Superior temporal gyrus (tissue), 1 donor: ENCODE data around the gene PDSS2.
A peak's percentile ranks its signal among the peaks of the same experiment; 100 is the strongest.
"Not testable (repeated sequence)": the region's sequence is repeated elsewhere in the genome, so short reads cannot be mapped to it uniquely, and the experiment has no call there.

ENCODE experiments used
- DNase-seq: peaks from one replicate; pipeline ENCODE4 v3.0.0-alpha.2; 2016; ENCODE audit errors: extremely low spot score

Gene PDSS2

DNA sequence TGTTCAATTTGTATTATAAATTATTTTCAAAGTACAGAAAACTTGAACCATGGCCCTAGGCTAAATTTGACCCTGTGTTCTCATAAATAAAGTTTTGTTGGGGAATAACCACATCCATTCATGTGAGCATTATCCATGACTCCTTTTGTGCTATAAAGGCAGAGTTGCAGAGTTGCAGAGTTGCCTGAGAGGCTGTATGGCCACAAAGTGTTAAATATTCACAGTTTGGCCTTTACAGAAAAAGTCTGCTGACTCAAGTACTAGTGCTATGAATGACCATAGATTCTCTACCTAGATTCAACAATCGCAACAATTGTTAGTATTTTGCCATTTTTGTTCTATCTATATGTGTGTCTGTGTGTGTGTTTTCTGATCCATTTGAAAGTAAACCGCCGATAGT lies 297.8 kb downstream of the PDSS2 start:
- no peak for DNase-seq

DNA sequence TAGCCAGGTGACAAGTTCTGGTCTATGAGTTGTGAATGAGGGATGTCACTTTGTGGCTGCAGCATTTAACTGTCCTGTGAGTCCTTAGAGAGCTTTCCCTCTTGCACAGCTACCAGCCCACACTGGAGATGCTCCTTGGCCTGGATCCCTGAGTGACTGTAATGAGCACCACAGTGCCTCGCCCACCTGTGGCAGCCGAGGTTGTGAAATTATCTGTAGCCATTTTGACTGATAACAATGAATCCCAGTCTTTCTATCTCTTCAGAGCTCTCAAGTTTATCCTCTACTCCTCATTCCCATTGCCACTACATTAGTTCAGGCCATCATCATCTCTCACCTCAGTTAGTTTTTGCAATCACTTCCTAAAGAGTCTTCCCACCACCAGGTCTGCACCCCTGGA lies 302.7 kb downstream of the PDSS2 start:
- DNase-seq: no peak

DNA sequence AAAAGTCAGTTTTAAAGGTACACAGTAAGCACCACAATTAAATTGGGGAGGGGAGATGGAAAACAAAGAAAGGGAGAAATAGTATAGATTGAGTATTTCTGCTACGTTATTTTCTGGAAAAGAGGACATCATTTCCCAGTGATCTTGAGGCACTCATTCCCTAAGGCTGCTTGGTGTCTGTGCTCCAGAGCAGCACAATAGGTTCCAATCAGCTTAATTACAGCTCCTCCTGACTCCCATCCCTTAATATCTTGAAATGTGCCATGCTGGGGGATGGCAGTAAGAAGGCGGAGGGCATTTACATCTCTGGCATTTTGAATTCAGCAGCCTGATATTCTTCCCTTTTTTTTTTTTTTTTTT lies 304.6 kb downstream of the PDSS2 start:
- no peak for DNase-seq

DNA sequence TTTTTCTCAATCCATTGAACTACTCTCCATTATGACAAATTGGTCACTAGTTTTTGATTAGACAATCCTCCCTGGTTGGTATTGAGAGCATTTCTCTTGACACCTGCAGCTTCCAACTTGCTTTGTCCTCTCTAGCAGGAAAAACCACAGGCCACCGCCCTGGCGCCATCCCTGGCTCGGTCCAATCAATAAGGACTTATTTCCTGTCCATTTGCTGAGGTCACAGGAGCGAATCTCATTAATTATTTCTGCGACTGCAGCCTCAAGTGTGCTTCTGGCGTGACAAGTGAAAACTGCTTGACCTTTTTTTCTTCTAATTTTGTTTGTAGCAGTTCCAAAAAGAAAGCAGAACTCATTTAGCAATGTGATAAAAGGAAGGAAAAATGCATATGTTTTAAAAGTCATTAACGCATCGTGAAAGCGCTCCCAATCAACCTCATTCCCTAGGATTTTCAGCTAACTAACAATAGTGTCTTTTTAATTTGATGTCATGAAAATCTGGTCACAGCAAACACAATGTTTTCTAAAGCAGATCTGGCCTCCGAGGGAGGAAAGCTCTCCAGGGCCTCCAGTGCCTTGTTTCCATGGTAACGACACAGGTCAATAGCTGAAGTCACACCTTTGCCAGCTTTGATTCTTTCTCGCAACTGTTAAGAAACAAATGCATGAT lies 305.1 kb downstream of the PDSS2 start:
- DNase-seq: peak; percentile 13

DNA sequence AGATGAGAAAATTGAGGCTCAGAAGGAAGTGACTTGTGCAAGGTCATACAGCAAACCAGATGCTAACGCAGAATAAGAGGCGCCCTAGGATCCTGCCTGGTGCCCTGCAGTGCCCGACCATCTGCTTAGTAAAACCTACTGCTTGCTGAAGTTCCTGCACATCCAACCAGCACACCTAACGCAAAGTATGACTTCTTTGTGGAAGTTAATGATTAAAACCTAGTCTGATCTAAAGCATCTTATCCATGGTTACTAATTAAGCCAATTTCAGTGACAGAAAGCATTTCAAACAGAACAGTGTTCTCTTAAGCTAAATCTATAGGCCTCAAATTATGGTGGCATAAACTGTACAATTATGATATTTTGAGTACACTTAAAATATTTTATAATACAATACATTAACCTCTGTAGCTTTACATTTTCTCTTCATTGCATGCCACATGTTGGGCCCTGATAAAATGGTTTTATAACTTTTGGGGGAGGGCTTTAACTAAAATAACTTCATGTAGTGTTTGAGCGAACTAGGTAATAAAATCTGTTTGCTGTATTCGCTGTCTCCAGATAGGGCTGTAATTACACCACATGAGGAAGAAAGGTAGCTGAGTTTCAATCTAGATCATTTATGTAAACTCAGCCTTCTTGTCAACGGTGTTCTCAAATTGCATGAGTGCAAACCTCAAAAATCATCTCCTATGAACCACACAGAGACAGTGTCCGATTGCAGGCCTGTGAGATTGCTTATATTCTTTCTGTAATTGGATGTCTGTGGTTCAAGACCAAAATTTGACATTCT lies 306.5 kb downstream of the PDSS2 start:
- no peak for DNase-seq

DNA sequence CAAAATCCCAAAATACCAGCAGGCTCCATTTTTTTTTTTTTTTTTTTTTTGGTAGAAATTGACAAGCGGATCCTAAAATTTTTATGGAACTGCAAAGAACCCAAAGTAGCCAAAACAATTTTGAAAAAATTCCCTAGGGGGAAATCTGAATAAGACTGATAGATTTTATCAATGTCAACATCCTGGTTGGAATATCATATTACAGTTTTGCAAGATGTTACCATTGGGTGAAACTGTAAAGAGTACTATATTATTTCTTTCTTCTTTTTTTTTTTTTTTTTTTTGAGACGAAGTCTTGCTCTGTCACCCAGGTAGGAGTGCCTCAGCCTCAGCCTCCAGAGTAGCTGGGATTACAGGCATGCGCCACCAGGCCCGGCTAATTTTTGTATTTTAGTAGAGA lies 314.7 kb downstream of the PDSS2 start:
- DNase-seq: no peak

DNA sequence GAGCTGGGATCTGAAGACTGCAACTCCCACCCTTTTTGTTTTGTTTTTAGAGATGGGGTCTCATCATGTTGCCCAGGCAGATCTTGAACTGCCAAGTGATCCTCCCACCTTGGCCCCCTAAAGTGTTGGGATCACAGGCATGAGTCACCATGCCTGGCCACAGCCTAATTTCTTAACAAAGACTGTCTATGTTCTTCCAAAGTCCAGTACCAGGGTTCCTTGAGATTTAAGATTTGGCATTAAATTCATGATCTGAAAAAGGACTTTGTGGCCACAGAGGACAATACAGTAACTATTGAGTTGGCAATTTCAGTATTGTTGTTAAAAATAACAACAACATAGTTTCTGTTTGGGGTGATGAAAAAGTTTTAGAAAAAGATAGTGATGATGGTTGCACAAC lies 315.4 kb downstream of the PDSS2 start:
- DNase-seq: no peak

DNA sequence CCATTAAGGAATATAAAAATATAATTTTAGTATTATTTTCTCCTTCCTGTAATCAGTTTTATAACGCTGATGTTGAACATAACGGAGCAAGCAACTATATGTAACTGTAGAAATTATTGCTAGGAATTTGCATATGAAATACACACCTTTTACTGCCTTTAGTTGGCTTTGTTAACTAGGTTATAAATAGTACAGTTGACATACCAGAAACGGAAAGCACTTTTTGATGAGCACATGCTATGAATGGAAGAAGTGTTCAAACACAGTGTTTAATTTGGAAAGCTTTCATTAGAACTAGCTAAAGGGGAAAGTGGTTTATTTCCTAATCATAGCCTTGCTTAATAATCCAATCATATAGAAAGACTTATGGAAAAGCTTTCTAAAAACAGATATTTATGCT lies 318.8 kb downstream of the PDSS2 start:
- DNase-seq: no peak

DNA sequence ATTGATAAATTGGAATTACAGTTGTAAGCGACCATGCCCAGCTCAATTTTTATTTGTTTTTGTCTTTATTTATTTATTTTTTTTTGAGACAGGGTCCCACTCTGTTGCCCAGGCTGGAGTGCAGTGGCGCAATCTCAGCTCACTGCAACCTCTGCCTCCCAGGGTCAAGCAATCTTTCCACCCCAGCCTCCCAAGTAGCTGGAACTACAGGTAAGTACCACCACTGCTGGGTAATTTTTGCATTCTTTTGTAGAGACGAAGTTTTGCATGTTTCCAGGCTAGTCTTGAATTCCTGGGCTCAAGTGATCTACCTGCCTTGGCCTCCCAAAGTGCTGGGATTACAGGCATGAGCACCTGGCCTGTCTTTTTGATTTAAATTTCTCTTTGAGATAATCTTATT lies 323.0 kb downstream of the PDSS2 start:
- not testable (repeated sequence) for DNase-seq

DNA sequence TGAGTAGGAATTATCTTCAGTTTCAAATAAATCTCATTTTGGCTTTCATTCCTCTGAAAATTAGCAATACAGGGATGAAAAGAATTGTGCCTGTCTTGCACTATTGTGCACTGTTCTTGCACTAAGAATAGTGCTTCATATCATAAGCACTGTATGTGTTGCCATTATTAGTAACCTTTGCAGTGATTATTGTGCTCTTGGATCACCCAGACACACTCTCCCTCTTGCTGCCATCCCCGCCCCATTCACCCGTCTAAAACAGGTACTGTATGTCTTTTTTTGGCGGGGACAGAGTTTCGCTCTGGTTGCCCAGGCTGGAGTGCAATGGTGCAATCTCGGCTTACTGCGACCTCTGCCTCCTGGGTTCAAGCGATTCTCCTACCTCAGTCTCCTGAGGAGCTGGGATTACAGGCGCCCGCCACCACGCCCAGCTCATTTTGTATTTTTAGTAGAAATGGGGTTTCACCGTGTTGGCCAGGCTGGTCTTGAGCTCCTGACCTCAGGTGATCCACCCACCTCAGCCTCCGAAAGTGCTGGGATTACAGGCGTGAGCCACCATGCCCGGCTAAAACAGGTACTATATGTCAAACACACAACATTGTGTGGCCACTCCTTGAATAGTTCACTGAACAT lies 324.2 kb downstream of the PDSS2 start:
- not testable (repeated sequence) for DNase-seq

DNA sequence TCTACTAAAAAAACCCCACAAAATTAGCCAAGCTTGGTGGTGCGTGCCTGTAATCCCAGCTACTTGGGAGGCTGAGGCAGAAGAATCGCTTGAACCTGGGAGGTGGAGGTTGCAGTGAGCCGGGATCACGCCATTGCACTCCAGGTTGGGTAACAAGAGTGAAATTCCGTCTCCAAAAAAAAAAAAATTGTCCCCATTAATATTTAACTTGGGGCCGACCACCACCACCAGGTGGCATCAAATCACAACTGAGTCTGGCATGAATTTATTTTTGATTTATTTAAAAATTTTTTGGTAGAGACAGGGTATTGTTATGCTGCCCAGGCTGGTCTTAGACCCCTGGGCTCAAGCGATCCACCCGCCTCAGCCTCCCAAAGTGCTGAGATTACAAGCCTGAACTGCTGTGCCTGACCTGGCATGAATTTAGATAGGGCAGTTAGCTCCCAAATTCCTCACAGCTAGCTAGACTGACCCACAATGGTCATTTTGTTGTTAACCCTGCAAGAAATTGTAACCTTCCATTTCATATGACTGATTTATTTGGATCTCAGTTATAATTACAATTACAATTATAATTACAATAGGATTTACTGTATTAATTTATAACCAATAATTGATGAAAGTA lies 326.9 kb downstream of the PDSS2 start:
- peak; percentile 40 for DNase-seq

DNA sequence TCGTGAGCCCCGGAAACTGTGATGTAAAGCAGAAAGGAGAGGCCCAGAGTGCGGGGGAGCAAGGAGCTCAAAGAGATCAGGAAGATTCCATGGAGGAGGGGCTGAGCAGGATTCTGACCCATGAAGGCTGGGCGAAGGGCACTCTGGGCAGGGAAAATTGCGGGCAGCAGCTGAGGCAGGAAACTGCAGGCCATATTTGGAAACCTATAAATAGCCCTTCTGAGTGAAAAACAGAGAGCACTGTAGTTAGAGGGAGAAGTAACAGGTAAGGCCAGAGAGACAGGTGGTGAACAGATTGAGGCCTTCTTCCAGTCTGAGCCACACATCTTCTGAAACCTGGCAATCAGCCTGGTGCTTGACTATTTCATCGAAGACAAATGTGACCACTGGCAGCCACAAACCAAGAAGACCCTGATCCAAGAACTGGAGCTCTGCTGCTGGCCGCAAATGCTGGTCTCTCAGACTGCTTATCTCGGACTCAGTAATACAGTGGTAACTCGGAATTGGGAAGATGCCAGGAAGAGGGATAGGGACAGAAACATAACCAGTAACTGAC lies 329.9 kb downstream of the PDSS2 start:
- no peak for DNase-seq

DNA sequence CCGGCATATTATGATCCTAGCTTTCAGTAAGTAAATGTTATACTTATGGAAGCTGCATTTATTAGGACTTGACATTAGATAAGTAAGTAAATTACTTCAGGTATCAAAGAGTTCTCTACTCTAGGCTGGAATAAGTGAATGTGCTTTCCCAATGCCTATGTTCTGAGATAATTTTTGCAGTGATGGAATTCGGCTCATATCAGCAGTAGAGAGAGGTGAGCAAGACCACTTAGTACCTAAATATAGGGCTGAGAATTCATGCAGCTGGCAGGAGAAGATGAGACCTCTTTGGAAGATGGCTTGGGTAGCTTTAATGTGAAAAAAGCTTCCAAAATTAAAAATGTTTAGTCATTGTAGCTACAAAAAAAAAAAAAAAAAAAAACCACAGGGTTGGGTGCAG lies 330.8 kb downstream of the PDSS2 start:
- no peak for DNase-seq

DNA sequence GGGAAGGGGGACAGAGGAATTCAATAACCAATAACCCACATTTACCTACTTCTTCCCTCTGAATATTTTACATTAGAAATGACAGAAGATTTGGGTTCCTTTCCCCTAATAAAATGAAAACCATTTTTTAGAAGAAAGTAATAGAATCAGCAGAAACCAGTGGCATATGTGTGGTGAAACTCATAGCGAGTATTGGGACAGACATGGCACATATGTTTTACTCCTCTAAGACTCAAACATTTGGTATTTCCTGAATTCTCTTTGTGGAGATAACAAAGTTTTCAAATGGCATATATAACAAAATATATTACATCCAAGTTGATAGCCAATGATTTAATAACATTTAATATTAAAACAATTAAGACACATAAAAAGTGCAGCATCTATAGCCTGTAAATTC lies 331.2 kb downstream of the PDSS2 start:
- no peak for DNase-seq

DNA sequence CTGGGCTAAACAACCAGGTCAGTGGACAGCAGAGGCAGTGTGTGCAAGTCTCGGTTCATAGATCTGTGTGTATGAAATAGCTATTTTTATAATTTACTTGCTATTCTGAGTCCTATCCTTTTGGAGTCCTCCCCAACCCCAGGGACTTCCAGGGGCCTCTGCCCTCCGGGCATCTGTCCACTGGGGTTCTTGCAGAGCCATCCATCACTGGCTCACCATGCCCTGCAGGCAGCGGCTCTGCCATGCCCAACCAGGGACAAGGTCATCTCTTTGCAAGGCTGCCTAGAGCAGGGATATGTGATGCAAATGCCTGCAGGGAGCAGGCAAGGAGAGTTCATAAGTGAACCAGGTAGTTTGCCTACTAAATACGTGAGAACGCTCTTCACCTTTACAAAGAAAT lies 333.6 kb downstream of the PDSS2 start:
- DNase-seq: no peak

DNA sequence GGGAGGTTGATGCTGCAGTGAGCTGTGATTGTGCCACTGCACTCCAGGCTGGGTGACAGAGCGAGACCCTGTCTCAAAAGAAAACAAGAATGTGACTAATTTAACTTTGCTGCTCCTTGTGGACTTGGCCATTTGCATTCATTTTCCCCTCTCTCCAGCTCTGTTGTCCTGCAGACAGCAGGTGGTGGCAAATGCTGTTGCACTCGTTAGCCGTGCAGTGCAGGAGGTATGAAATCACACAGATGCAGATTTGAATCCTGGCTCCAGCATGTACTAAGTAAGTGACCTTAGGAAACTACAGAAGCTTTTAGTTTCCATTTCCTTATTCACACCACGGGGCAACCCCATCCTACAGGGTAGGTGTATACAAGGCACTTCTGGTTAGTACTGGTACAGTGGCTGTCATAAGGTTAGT lies 334.4 kb downstream of the PDSS2 start:
- DNase-seq: no peak

DNA sequence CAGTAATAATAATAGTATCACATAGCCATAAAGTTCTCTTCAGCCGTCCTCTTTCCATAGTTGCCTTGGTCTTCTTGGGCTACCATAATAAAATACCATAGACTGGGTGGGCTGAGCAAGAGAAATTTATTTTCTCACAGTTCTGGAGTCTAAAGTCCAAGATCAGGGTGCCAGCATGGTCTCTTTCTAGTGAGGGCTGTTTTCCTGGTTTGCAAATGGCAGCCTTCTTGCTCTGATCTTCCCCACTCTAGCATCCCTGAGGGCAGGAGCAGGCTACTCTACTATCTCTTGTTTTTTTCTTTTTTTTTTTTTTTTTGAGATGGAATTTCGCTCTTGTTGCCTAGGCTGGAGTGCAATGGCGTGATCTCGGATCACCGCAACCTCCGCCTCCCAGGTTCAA lies 335.9 kb downstream of the PDSS2 start:
- DNase-seq: no peak

DNA sequence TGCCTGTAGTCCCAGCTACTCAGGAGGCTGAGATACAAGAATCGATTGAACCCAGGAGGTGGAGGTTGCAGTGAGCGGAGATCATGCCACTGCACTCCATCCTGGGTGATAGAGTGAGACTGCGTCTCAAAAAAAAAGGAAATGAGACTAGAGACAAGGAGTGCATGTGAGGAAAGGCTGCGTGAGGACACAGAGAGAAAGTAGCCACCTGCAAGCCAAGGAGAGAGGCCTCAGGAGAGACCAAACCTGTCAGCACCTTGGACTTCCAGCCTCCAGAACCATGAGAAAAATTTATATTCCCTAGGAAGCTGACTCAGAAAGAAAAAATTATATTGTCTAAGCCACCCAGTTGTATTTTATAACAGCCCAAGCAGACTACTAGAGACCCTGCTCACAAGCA lies 336.6 kb downstream of the PDSS2 start:
- no peak for DNase-seq

DNA sequence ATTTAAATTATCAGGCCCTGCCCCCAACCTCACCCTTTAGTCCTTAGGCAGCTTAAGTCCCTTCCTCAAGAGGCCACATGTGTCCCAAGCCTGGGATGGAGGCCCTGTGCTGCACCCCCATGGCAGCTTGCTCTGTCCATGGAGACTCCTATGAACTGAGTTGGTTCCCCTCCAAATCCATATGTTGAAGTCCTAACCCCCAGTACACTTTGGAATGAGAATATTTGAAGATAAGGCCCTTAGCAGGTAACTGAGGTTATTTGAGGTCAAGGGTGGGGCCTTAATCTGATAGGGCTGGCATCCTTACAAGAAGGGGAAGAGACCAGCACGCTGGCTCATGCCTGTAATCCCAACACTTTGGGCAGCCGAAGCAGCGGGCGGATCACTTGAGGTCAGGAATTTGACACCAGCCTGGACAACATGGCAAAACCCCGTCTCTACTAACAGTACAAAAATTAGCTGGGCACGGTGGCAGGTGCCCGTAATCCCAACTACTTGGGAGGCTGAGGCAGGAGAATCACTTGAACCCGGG lies 337.3 kb downstream of the PDSS2 start:
- no peak for DNase-seq

DNA sequence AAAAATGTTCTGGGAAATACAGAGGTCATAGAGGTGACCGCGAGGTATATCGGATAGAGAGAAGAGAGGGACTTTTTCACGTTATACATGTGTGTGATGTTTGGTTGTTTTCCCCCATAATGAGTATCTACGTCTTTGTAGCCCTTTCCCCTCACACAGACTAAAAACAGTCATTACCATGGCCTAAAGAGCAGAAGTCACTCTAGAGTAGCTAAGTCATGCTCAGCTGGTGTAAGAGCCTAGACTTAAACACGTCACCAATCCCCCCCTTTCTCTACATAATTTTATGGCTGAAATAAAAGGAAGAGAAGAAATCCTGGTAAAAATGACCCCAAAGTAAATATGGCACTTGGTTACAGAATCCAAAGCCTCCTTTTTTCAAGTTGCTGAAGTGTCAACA lies 338.1 kb downstream of the PDSS2 start:
- no peak for DNase-seq

DNA sequence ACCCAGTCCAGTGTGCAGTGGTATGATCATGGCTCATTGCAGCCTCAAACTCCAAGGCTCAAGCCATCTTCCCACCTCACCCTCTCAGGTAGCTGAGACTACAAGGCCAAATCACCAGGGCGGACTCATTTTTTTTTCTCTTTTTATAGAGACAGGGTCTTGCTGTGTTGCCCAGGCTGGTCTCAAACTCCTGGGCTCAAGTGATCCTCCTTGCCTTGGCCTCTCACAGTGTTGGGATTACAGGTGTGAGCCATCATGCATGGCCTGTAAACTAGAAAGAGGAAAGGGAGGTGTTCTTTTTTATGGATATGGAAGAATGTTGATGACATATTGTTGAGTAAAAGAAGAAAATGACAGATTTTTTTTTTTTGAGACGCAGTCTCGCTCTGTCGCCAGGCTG lies 339.0 kb downstream of the PDSS2 start:
- no peak for DNase-seq

DNA sequence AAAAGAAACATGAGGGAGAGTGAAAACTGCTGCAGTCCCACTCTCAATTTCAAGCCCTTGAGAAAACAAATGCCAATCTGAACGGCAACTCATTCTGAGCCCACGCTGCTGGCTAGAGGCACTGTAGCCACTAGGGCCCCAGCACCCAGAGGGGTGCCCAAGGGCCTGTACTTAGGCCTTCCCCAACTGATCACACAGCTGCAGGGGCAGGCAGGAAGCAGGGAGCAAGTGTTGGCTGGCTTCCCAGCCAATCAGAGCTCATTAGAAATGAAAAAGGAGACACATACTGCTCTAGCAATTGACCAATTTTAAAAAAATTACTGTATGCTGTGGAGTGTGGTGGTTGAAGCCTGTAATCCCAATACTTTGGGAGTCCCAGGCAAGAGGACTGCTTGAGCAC lies 340.4 kb downstream of the PDSS2 start:
- no peak for DNase-seq
